Gastroesophageal sphincter (tissue), 4 donors: ENCODE data around the gene PSMF1. TPM values are rescaled to one million over a fixed set of nuclear protein-coding genes. Genes with fewer than 3 reads are reported as not detected.

ENCODE experiments used
- ATAC-seq: fragments of 150-250 bp; one replicate; pipeline ENCODE4 v1.9.1; 2016; ENCODE audit warnings: mild to moderate bottlenecking, moderate library complexity
- H3K27ac ChIP-seq, 4 donors: fragments of 200-600 bp; sonication (generic) in 3 of 4; 1 replicate in 3 of 4; 2 replicates in 1 of 4; pipeline ENCODE4 v1.5.1; 2016 to 2019
- H3K27me3 ChIP-seq: fragments of 200-600 bp; sonication (generic); one replicate; pipeline ENCODE4 v1.5.1; 2019
- H3K36me3 ChIP-seq, 2 donors: fragments of 200-600 bp; sonication (generic); one replicate each; pipeline ENCODE4 v1.5.1; 2019; ENCODE audit warnings: control low read depth in 1 of 2
- H3K4me1 ChIP-seq, 3 donors: fragments of 200-600 bp; sonication (generic); 1 replicate in 2 of 3; 2 replicates in 1 of 3; pipeline ENCODE4 v1.5.1; 2016 to 2019; ENCODE audit warnings: control low read depth in 2 of 3
- H3K4me3 ChIP-seq, 2 donors: fragments of 200-600 bp; sonication (generic); one replicate each; pipeline ENCODE4 v1.5.1; 2019; ENCODE audit warnings: mild to moderate bottlenecking in 1 of 2, moderate library complexity in 1 of 2
- H3K9me3 ChIP-seq, 3 donors: fragments of 200-600 bp; sonication (generic); one replicate each; pipeline ENCODE4 v1.5.1; 2017 to 2019; ENCODE audit warnings: control low read depth in 2 of 3
- CTCF ChIP-seq, 4 experiments: fragments of 200-600 bp in 2 of 4; fragments of 450-650 bp in 2 of 4; sonication (generic) in 1 of 4; IDR thresholded peaks; one replicate each; pipeline ENCODE4 v1.5.1; 2017 to 2019; ENCODE audit warnings: antibody characterized with exemption in 4 of 4, mild to moderate bottlenecking in 2 of 4, moderate library complexity in 2 of 4
- EP300 ChIP-seq: sonication (generic); formaldehyde crosslinking; IDR thresholded peaks from one replicate; pipeline ENCODE4 v1.6.1; 2017; ENCODE audit warnings: antibody characterized with exemption, mild to moderate bottlenecking
- POLR2A ChIP-seq, 2 donors: fragments of 450-650 bp; IDR thresholded peaks; one replicate each; pipeline ENCODE4 v1.6.1; 2017; ENCODE audit warnings: antibody characterized with exemption in 2 of 2, mild to moderate bottlenecking in 2 of 2, moderate library complexity in 1 of 2
- POLR2AphosphoS5 ChIP-seq: sonication (generic); formaldehyde crosslinking; IDR thresholded peaks from one replicate; pipeline ENCODE4 v1.6.1; 2017; ENCODE audit warnings: antibody characterized with exemption
- whole genome bisulfite sequencing, 2 donors: methylation state at CpG; one replicate each; pipeline ENCODE4 v1.1.5; 2018; ENCODE audit warnings: low coverage in 1 of 2; 5-methylcytosine and 5-hydroxymethylcytosine counted together
- total RNA-seq, 4 donors: library from RNA; depleted of rRNA; stranded (reverse); fragments of >200 nt; gene quantifications; one replicate each; pipeline ENCODE4 v1.1.0, GENCODE V29; 2016

The PSMF1 gene
- total RNA-seq, 4 donors from 2014 or later, result 99.6 to 118 (median 116) TPM

- no CpG with 5 or more reads among the region's 1 CpG for WGBS, 2 donors
- no peaks in the 10 kb centered on the region for H3K4me1 ChIP-seq
- H3K36me3 ChIP-seq, result no peaks in the 10 kb centered on the region
- H3K9me3 ChIP-seq, result no peaks in the 10 kb centered on the region
- no peak for ATAC-seq
- H3K27ac ChIP-seq, result no peak overlapping the region
- no peak for TF ChIP-seq EP300
- TF ChIP-seq CTCF (IDR thresholded peaks at IDR 0.05), result no peak
- no peak for TF ChIP-seq POLR2AphosphoS5
- TF ChIP-seq POLR2A (IDR thresholded peaks at IDR 0.05), result no peak
- no peak overlapping the region for H3K4me3 ChIP-seq
- H3K27me3 ChIP-seq, result no peaks in the 10 kb centered on the region
Observed at GRCh38 chr20:1195226-1195625, 76.8 kb downstream of the PSMF1 start.

GRCh38 chr20:1196634-1197033, 78.2 kb downstream of the PSMF1 start:
- H3K9me3 ChIP-seq, result no peaks in the 10 kb centered on the region
- H3K4me1 ChIP-seq, result no peaks in the 10 kb centered on the region
- no peak for ATAC-seq
- no peak overlapping the region for H3K27ac ChIP-seq
- 72 to 84% methylated on average over 2 of the region's 2 CpGs for WGBS, 2 donors
- TF ChIP-seq CTCF (IDR thresholded peaks at IDR 0.05) (no peak), EP300 (no peak), POLR2AphosphoS5 (no peak), POLR2A (IDR thresholded peaks at IDR 0.05) (no peak)
- peaks cover 5% of the 10 kb centered on the region for H3K27me3 ChIP-seq
- no peak overlapping the region for H3K4me3 ChIP-seq
- H3K36me3 ChIP-seq, result no peaks in the 10 kb centered on the region

GRCh38 chr20:1197801-1198200, 79.4 kb downstream of the PSMF1 start:
- Histone ChIP-seq H3K4me1 (no peaks in the 10 kb centered on the region), H3K9me3 (no peaks in the 10 kb centered on the region), H3K36me3 (no peaks in the 10 kb centered on the region), H3K27ac (no peak overlapping the region), H3K27me3 (peaks cover 5% of the 10 kb centered on the region), H3K4me3 (no peak overlapping the region)
- 86% methylated on average over 5 of the region's 7 CpGs; no CpG with 5 or more reads in 1 of the 2 donors for WGBS, 2 donors
- ATAC-seq, result no peak
- TF ChIP-seq EP300 (no peak), CTCF (IDR thresholded peaks at IDR 0.05) (no peak), POLR2A (IDR thresholded peaks at IDR 0.05) (no peak), POLR2AphosphoS5 (no peak)

GRCh38 chr20:1198751-1199150, 80.3 kb downstream of the PSMF1 start:
- H3K9me3 ChIP-seq, result no peaks in the 10 kb centered on the region
- no peaks in the 10 kb centered on the region for H3K4me1 ChIP-seq
- no peak for ATAC-seq
- no peak overlapping the region for H3K4me3 ChIP-seq
- no peak overlapping the region for H3K27ac ChIP-seq
- no peak for TF ChIP-seq CTCF (IDR thresholded peaks at IDR 0.05)
- no peak for TF ChIP-seq EP300
- no peak for TF ChIP-seq POLR2A (IDR thresholded peaks at IDR 0.05)
- TF ChIP-seq POLR2AphosphoS5, result no peak
- no peaks in the 10 kb centered on the region for H3K36me3 ChIP-seq
- peaks cover 9% of the 10 kb centered on the region for H3K27me3 ChIP-seq
- WGBS, 2 donors, result 89% methylated on average over 5 of the region's 5 CpGs; no CpG with 5 or more reads in 1 of the 2 donors

GRCh38 chr20:1199212-1199873, 80.9 kb downstream of the PSMF1 start:
- 55 to 59% methylated on average over 5 to 6 of the region's 7 CpGs for WGBS, 2 donors
- TF ChIP-seq CTCF (IDR thresholded peaks at IDR 0.05) (no peak), POLR2AphosphoS5 (no peak), POLR2A (IDR thresholded peaks at IDR 0.05) (no peak), EP300 (no peak)

More at GRCh38 chr20:1199212-1199873, 80.9 kb downstream of the PSMF1 start:
- Histone ChIP-seq H3K4me3 (no peak overlapping the region), H3K27me3 (peaks cover 15% of the 10 kb centered on the region), H3K4me1 (no peaks in the 10 kb centered on the region), H3K36me3 (no peaks in the 10 kb centered on the region), H3K9me3 (no peaks in the 10 kb centered on the region), H3K27ac (no peak overlapping the region)
- no peak for ATAC-seq
